ENCODE data around the gene MBLAC1. TPM values are rescaled to one million over a fixed set of nuclear protein-coding genes. Genes with fewer than 3 reads are reported as not detected.

The MBLAC1 gene
- total and polyA plus RNA-seq, 9 donors = 0.28 to 6.7 (median 4.1) TPM

GRCh38 chr7:100080907-100081534, 45.7 kb upstream of the MBLAC1 start:
- Histone ChIP-seq H3K4me3 (peak overlapping the region; percentile 100), H3K9me3 (no peaks in the 10 kb centered on the region), H3K4me1 (ENCODE audit: insufficient read depth) (peaks cover 6% of the 10 kb centered on the region), H3K27ac (peak overlapping the region in 1 of 2 donors; percentile 37), H3K36me3 (no peaks in the 10 kb centered on the region), H3K27me3 (no peaks in the 10 kb centered on the region)
- intact Hi-C loops (cut with DNase I) = loop anchor here in 2 of 4 donors (5.0 kb wide), 1 partner anchor 84 kb away; no protein-coding TSS in a partner anchor
- no peak for DNase-seq
- WGBS, 3 donors = 0 to 1% (median 1%) methylated on average over 34 of the region's 34 CpGs
- TF ChIP-seq CTCF (IDR thresholded peaks at IDR 0.05) = no peak
- no peak for TF ChIP-seq POLR2A (IDR thresholded peaks at IDR 0.05)
- no peak for TF ChIP-seq EP300 (IDR thresholded peaks at IDR 0.05)

GRCh38 chr7:100081535-100082102, 45.1 kb upstream of the MBLAC1 start, which contains the start of gene ZNF3:
Gene ZNF3 (minus strand): TSS chr7:100081723. CDS start chr7:100077357, 4,366 bp downstream.
- TF ChIP-seq CTCF (IDR thresholded peaks at IDR 0.05) = peak; percentile 93 to 97 (median 96)
- TF ChIP-seq EP300 (IDR thresholded peaks at IDR 0.05) = no peak
- TF ChIP-seq POLR2A (IDR thresholded peaks at IDR 0.05) = peak; percentile 70
- H3K9me3 ChIP-seq = no peaks in the 10 kb centered on the region
- H3K27me3 ChIP-seq = no peaks in the 10 kb centered on the region
- peak within 1 kb of the TSS in 1 of 2 donors; percentile 37 for H3K27ac ChIP-seq
- peak within 1 kb of the TSS; percentile 100 for H3K4me3 ChIP-seq
- intact Hi-C loops (cut with DNase I) = loop anchor here in 2 of 4 donors (5.0 kb wide), 1 partner anchor 84 kb away; no protein-coding TSS in a partner anchor
- WGBS, 3 donors = 1% methylated on average over 55 of the region's 55 CpGs
- DNase-seq = peak; percentile 97 to 99 (median 98)
- no peaks in the 10 kb centered on the region for H3K36me3 ChIP-seq
- H3K4me1 ChIP-seq (ENCODE audit: insufficient read depth) = peaks cover 6% of the 10 kb centered on the region

- Histone ChIP-seq H3K4me1 (ENCODE audit: insufficient read depth) (peaks cover 6% of the 10 kb centered on the region), H3K27ac (no peak overlapping the region), H3K4me3 (no peak overlapping the region), H3K36me3 (no peaks in the 10 kb centered on the region), H3K9me3 (no peaks in the 10 kb centered on the region), H3K27me3 (no peaks in the 10 kb centered on the region)
- TF ChIP-seq POLR2A (IDR thresholded peaks at IDR 0.05) = no peak
- no peak for TF ChIP-seq CTCF (IDR thresholded peaks at IDR 0.05)
- no peak for TF ChIP-seq EP300 (IDR thresholded peaks at IDR 0.05)
- no peak for DNase-seq
- intact Hi-C loops (cut with DNase I) = loop anchor here in 2 of 4 donors (5.0 kb wide), 1 partner anchor 86 kb away; no protein-coding TSS in a partner anchor
- 62 to 69% (median 65%) methylated on average over 4 of the region's 4 CpGs for WGBS, 3 donors
Measured at GRCh38 chr7:100082978-100083377, 43.8 kb upstream of the MBLAC1 start.

- 41 to 47% (median 41%) methylated on average over 3 of the region's 3 CpGs for WGBS, 3 donors
- no peaks in the 10 kb centered on the region for H3K36me3 ChIP-seq
- intact Hi-C loops (cut with DNase I) = no loop called here
- H3K4me3 ChIP-seq = no peak overlapping the region
- no peaks in the 10 kb centered on the region for H3K9me3 ChIP-seq
- TF ChIP-seq CTCF (IDR thresholded peaks at IDR 0.05) (no peak), POLR2A (IDR thresholded peaks at IDR 0.05) (no peak), EP300 (IDR thresholded peaks at IDR 0.05) (no peak)
- H3K27ac ChIP-seq = no peak overlapping the region
- H3K4me1 ChIP-seq (ENCODE audit: insufficient read depth) = no peaks in the 10 kb centered on the region
- H3K27me3 ChIP-seq = no peaks in the 10 kb centered on the region
- no peak for DNase-seq
Measured at GRCh38 chr7:100085515-100085914, 41.3 kb upstream of the MBLAC1 start.
